Measurements from ENCODE around the gene CELSR1.

DNA sequence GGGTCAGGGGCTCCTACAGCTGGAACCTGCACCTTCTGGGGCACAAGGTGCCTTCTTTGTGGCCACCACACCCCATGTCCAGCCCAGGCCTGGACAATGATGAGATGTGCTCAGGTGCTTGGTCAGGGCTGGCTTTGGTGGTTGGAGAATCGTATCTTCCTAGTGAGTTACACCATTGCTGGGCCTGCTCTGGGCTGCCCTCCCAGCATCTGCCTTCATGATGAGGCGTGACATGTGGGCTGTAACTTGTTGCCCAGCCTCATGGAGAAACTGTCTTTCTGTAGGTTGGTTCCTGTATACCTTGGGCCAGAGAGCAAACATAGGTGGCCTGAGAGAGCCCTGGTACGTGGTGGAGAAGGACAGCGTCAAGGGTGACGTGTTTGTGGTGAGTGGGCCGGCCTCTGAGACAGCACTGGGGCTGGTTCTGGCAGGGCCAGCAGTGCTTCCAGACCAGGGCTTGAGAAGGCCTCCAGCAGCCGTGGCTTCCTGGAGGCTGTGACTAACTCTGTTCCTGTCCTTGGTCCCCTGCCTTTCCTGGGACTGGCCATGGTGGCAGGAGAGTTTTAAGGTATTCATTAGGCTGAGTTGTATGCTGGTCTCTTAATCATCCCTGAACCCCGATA lies 183.8 kb downstream of the CELSR1 start:
- TF ChIP-seq POLR2AphosphoS5 (IDR thresholded peaks at IDR 0.05), result no peak
- TF ChIP-seq, protein P1, sequence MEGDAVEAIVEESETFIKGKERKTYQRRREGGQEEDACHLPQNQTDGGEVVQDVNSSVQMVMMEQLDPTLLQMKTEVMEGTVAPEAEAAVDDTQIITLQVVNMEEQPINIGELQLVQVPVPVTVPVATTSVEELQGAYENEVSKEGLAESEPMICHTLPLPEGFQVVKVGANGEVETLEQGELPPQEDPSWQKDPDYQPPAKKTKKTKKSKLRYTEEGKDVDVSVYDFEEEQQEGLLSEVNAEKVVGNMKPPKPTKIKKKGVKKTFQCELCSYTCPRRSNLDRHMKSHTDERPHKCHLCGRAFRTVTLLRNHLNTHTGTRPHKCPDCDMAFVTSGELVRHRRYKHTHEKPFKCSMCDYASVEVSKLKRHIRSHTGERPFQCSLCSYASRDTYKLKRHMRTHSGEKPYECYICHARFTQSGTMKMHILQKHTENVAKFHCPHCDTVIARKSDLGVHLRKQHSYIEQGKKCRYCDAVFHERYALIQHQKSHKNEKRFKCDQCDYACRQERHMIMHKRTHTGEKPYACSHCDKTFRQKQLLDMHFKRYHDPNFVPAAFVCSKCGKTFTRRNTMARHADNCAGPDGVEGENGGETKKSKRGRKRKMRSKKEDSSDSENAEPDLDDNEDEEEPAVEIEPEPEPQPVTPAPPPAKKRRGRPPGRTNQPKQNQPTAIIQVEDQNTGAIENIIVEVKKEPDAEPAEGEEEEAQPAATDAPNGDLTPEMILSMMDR (IDR thresholded peaks at IDR 0.05), result no peak
- TF ChIP-seq POLR2A (IDR thresholded peaks at IDR 0.05), result no peak
